ENCODE measurements around the gene DMD.

DMD gene

GRCh38 chrX:31921236-31921635, 1290.1 kb downstream of the DMD start:
- Mint-ChIP-seq H3K4me3 (no peak overlapping the region), H3K9me3 (peaks cover 4% of the 10 kb centered on the region), H3K36me3 (no peaks in the 10 kb centered on the region), H3K4me1 (no peaks in the 10 kb centered on the region), H3K27ac (no peak overlapping the region), H3K27me3 (no peaks in the 10 kb centered on the region)
- no peak for ATAC-seq

DNA sequence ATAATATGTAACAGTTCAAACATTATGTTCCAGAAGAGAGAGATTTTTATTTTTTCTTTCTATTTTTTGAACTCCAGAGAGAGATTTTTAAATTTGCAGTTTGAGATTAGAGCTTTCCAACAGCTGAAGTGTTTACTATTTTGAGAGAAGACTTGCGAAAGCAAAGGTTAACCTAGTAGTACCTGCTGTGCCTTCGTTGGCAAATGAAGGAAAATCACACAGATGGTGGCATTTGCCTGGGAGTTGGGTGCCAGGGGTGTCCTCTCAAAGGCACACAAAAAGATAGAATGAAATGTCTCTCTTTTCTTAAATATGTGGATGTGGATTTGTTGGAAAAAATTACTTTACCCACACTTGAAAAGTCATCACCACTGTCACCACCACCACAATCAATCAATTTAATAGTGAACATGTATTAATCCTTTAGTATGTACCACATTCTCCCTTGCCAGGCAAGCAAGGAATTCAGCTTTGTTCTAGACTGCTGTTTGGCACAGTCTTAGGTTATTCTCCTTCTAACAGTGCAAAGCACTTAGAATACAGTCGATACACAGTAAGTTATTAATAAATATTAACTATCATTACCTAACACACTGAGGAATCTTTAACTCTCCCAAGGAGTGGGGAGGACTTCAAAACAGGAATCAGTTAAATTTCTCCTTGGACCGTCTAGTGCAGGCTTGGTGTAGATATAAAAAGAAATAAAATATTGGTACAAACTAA, 1301.3 kb downstream of the DMD start:
- H3K4me1 Mint-ChIP-seq: no peaks in the 10 kb centered on the region
- no peak overlapping the region for H3K27ac Mint-ChIP-seq
- H3K36me3 Mint-ChIP-seq: no peaks in the 10 kb centered on the region
- no peak for ATAC-seq
- H3K4me3 Mint-ChIP-seq: no peak overlapping the region
- no peaks in the 10 kb centered on the region for H3K9me3 Mint-ChIP-seq
- no peaks in the 10 kb centered on the region for H3K27me3 Mint-ChIP-seq

DNA sequence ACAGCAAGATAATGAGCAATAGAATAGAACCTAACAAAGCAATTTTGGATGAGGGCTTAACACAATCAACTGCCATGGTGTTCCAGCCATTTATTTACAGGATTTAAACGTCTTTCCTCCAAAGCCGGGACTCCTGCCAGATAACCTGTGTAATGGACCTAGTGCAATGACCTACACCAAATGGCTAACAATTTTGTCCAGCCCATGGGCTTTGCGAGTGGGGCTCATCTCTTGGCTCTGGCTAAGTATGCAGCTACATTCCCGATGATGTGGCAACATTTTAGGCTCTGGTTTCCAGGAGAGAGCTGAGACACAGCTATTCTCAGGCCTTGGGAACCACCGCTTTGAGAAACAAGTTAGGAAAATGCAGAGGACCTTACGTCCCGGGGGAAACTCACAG, 1317.2 kb downstream of the DMD start:
- H3K27me3 Mint-ChIP-seq: no peaks in the 10 kb centered on the region
- no peak for ATAC-seq
- H3K4me3 Mint-ChIP-seq: no peak overlapping the region

GRCh38 chrX:31893525-31893924, 1317.8 kb downstream of the DMD start:
- Mint-ChIP-seq H3K36me3 (no peaks in the 10 kb centered on the region), H3K4me1 (no peaks in the 10 kb centered on the region), H3K4me3 (no peak overlapping the region), H3K9me3 (no peaks in the 10 kb centered on the region), H3K27me3 (no peaks in the 10 kb centered on the region), H3K27ac (no peak overlapping the region)
- no peak for ATAC-seq

More for the DNA sequence above, 1317.2 kb downstream of the DMD start:
- no peaks in the 10 kb centered on the region for H3K9me3 Mint-ChIP-seq
- H3K4me1 Mint-ChIP-seq: no peaks in the 10 kb centered on the region
- no peaks in the 10 kb centered on the region for H3K36me3 Mint-ChIP-seq
- no peak overlapping the region for H3K27ac Mint-ChIP-seq

DNA sequence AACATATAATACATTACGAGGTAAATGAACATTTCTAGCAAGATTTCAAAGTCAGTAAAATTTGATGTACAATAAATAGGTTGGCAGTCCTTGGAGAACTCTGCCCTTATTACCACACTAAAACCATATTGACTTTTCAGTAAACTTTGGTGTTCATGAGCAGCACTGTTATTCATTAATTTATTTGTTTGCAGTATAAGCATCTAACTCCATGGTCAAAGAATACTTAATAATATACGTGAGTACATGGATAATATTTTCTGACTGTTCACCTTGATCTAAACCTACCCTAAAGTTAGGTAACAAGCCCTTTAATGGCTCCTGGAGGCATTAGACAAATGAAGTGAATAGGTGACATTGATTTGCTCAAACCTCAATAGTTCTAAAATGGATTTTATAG, 1322.3 kb downstream of the DMD start:
- no peaks in the 10 kb centered on the region for H3K4me1 Mint-ChIP-seq
- no peak overlapping the region for H3K4me3 Mint-ChIP-seq
- no peaks in the 10 kb centered on the region for H3K36me3 Mint-ChIP-seq
- H3K27ac Mint-ChIP-seq: no peak overlapping the region
- ATAC-seq: no peak
- no peaks in the 10 kb centered on the region for H3K27me3 Mint-ChIP-seq
- no peaks in the 10 kb centered on the region for H3K9me3 Mint-ChIP-seq

DNA sequence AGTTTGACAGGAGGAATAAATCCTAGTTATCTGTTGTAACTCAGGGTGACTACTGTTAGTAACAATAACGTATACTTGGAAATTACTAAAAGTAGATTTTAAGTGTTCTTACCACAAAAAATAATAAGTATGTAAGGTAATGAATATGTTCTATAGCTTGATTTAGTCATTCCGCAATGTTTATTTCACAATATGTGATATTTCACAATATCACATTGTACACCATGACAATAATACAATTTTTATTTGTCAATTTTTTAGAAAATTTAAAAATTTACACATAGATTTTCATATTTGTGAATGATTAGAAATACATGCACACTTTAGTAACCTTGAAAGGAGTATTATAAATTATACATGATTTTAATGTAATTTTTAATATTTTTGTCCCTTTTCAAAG, 1326.8 kb downstream of the DMD start:
- Mint-ChIP-seq H3K27ac (no peak overlapping the region), H3K4me3 (no peak overlapping the region), H3K9me3 (no peaks in the 10 kb centered on the region), H3K27me3 (no peaks in the 10 kb centered on the region), H3K36me3 (no peaks in the 10 kb centered on the region), H3K4me1 (no peaks in the 10 kb centered on the region)
- ATAC-seq: no peak

GRCh38 chrX:31872007-31872406, 1339.3 kb downstream of the DMD start:
- H3K27ac Mint-ChIP-seq: no peak overlapping the region
- H3K36me3 Mint-ChIP-seq: no peaks in the 10 kb centered on the region
- H3K4me1 Mint-ChIP-seq: no peaks in the 10 kb centered on the region
- H3K9me3 Mint-ChIP-seq: no peaks in the 10 kb centered on the region
- H3K4me3 Mint-ChIP-seq: no peak overlapping the region
- ATAC-seq: no peak
- H3K27me3 Mint-ChIP-seq: no peaks in the 10 kb centered on the region

GRCh38 chrX:31870267-31870666, 1341.1 kb downstream of the DMD start:
- Mint-ChIP-seq H3K27ac (no peak overlapping the region), H3K4me1 (no peaks in the 10 kb centered on the region), H3K27me3 (no peaks in the 10 kb centered on the region), H3K9me3 (peaks cover 3% of the 10 kb centered on the region), H3K4me3 (no peak overlapping the region), H3K36me3 (no peaks in the 10 kb centered on the region)
- ATAC-seq: no peak

DNA sequence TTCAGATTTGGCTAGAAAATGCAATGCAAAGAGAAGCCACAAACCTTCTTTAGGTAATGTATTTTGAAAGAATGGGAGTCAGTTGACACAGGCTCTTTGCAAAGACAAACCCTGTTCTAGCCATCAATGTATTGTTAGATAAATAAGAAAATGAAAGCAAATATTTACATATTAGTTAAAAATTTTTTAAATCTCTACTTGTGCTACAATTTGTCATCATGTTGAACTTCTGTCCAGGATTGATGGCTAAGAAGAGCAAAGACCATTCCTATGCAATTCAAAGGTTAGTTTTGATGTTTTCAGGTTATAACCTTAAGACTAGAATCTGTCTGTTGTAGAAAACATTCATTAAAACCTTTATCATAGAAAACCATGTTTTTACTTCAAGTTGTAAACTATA, 1350.7 kb downstream of the DMD start:
- no peak for ATAC-seq
- Mint-ChIP-seq H3K27me3 (no peaks in the 10 kb centered on the region), H3K36me3 (no peaks in the 10 kb centered on the region), H3K27ac (no peak overlapping the region), H3K9me3 (no peaks in the 10 kb centered on the region), H3K4me1 (no peaks in the 10 kb centered on the region), H3K4me3 (no peak overlapping the region)

- H3K9me3 Mint-ChIP-seq: no peaks in the 10 kb centered on the region
- no peaks in the 10 kb centered on the region for H3K4me1 Mint-ChIP-seq
- no peak overlapping the region for H3K4me3 Mint-ChIP-seq
- no peaks in the 10 kb centered on the region for H3K36me3 Mint-ChIP-seq
- H3K27ac Mint-ChIP-seq: no peak overlapping the region
- no peak for ATAC-seq
- H3K27me3 Mint-ChIP-seq: no peaks in the 10 kb centered on the region
Measured at GRCh38 chrX:31858915-31859314, 1352.4 kb downstream of the DMD start.

GRCh38 chrX:31854716-31855115, 1356.6 kb downstream of the DMD start:
- no peak overlapping the region for H3K27ac Mint-ChIP-seq
- no peak overlapping the region for H3K4me3 Mint-ChIP-seq
- H3K9me3 Mint-ChIP-seq: no peaks in the 10 kb centered on the region
- H3K36me3 Mint-ChIP-seq: no peaks in the 10 kb centered on the region
- H3K4me1 Mint-ChIP-seq: no peaks in the 10 kb centered on the region
- no peak for ATAC-seq
- H3K27me3 Mint-ChIP-seq: no peaks in the 10 kb centered on the region

DNA sequence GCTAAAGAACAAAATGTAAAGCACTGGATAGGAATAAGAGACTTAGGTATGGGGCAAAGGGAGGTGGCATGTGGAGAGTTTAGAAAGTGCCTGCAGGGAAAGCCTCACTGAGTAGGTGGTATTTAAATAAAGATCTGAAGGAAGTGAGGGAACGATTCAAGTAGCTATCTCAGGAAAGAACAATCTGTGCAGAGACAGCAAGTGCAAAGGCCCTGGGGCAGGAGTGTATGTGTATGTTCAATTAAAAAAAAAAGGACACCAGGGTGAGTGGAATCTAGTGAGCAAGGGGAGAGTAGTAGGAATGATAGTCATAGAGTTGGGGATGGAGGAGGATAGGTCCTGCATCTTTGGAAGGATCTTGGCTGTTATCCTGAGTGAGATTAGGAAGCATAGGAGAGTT, 1359.6 kb downstream of the DMD start:
- no peak overlapping the region for H3K27ac Mint-ChIP-seq

GRCh38 chrX:31847773-31848172, 1363.6 kb downstream of the DMD start:
- Mint-ChIP-seq H3K27ac (no peak overlapping the region), H3K36me3 (no peaks in the 10 kb centered on the region), H3K4me3 (no peak overlapping the region), H3K9me3 (peaks cover 5% of the 10 kb centered on the region), H3K27me3 (no peaks in the 10 kb centered on the region), H3K4me1 (no peaks in the 10 kb centered on the region)
- ATAC-seq: no peak

More for the DNA sequence above, 1359.6 kb downstream of the DMD start:
- H3K4me3 Mint-ChIP-seq: no peak overlapping the region
- H3K36me3 Mint-ChIP-seq: no peaks in the 10 kb centered on the region
- no peaks in the 10 kb centered on the region for H3K4me1 Mint-ChIP-seq
- H3K27me3 Mint-ChIP-seq: no peaks in the 10 kb centered on the region
- H3K9me3 Mint-ChIP-seq: no peaks in the 10 kb centered on the region
- ATAC-seq: no peak

DNA sequence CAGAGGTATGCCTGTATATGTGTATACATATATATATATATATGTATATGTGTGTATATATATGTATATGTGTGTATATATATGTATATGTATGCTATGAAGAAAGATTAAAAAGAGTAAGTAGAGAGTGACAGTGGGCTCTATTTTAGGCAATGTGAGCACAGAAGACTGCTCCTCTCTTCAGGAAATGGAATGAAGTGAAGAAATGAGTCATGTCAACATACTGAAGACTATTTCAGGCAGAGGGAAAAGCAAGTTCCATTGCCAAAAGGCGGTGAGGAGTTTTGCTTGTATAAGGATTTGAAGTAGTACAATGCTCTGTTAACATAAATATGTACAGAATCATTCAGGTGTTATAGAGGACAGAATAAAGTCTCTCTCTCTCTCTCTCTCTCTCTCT, 1366.3 kb downstream of the DMD start:
- H3K36me3 Mint-ChIP-seq: no peaks in the 10 kb centered on the region
- ATAC-seq: no peak
- peaks cover 5% of the 10 kb centered on the region for H3K9me3 Mint-ChIP-seq
- no peaks in the 10 kb centered on the region for H3K27me3 Mint-ChIP-seq
- H3K4me1 Mint-ChIP-seq: no peaks in the 10 kb centered on the region
- H3K27ac Mint-ChIP-seq: no peak overlapping the region
- no peak overlapping the region for H3K4me3 Mint-ChIP-seq

DNA sequence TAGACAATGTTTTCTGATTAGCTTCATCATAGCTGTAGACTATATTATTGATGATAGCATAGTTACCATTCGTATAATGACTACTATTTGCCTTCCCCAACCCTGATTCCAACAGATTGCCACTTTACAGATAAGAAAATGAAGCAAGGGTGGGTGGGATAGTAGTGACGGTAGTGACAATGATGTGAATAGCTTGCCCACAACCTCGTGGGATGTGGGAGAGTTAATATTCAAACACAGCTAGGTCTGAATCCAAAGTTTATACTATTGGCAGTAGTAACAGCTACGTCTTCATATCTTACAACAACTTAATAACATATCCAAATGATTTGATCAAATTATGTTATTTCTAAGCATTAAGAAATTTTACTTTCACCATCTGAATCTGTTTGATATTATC, 1372.7 kb downstream of the DMD start:
- no peaks in the 10 kb centered on the region for H3K4me1 Mint-ChIP-seq
- H3K4me3 Mint-ChIP-seq: no peak overlapping the region
- H3K27ac Mint-ChIP-seq: no peak overlapping the region
- H3K27me3 Mint-ChIP-seq: no peaks in the 10 kb centered on the region
- H3K36me3 Mint-ChIP-seq: no peaks in the 10 kb centered on the region
- no peaks in the 10 kb centered on the region for H3K9me3 Mint-ChIP-seq
- ATAC-seq: no peak

DNA sequence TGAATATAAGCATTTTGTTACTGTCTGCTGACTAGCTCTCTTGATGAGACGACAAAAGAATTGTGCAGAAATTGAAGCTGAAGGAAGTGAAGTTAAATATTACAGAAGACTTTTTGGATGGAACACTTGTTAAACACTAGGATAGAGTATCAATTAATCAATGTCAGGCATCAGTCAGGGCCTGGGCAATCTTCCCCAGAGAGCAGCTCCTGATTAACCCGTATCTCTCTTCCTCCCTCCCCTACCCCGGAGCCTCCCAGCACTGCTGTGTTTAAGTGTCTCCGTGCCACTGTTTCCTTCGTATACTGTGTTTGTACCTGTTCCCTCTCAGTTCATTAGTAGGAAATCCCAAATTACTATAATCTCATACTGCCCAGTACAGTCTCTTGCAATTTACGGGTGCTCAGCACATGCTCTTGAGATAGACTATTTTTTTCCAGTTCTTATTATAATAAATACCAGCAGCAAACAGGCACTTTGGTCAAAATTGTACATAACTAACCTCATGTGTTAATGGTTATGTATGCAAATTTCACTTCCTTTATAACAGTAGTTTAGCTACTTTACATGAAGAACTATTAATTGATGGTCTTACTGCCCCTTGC, 1373.8 kb downstream of the DMD start:
- Mint-ChIP-seq H3K27me3 (no peaks in the 10 kb centered on the region), H3K4me1 (no peaks in the 10 kb centered on the region), H3K9me3 (no peaks in the 10 kb centered on the region), H3K4me3 (no peak overlapping the region), H3K27ac (no peak overlapping the region), H3K36me3 (no peaks in the 10 kb centered on the region)
- no peak for ATAC-seq
